PC-9 (cell line): ENCODE measurements around the gene DUSP16. TPM values are rescaled to one million over a fixed set of nuclear protein-coding genes. Genes with fewer than 3 reads are reported as not detected.

Source experiments
- BruUV-seq: library from RNA; stranded (reverse); fragments of 400-500 nt; replicated peaks from 2 replicates; lab custom pipeline; 2021; lab: Mats Ljungman, UMichigan
- CTCF ChIA-PET: fragments of 300-600 bp; sonication (Branson Sonifier 250); formaldehyde crosslinking; loops from one replicate; lab custom pipeline; 2022; ENCODE audit warnings: antibody characterized with exemption; lab: Charles Lee
- POLR2A ChIA-PET: fragments of 300-600 bp; sonication (Branson Sonifier 250); formaldehyde crosslinking; loops from one replicate; lab custom pipeline; 2022; ENCODE audit warnings: antibody characterized with exemption; ENCODE audit not compliant: unreplicated experiment; lab: Charles Lee
- DNase-seq, 2 experiments: peaks; one replicate each; pipeline versions ENCODE4 v3.0.0 to v3.0.0-alpha.2; 2015 to 2022; ENCODE audit warnings: mixed read lengths in 1 of 2
- H2AFZ ChIP-seq: fragments of 200-600 bp; sonication (generic); 2 replicates; pipeline ENCODE4 v1.8.1; 2017; ENCODE audit warnings: antibody characterized with exemption
- H3F3A ChIP-seq: fragments of 200-600 bp; sonication (generic); 2 replicates; pipeline ENCODE4 v1.8.1; 2017; ENCODE audit warnings: antibody characterized with exemption, mild to moderate bottlenecking, low read depth; ENCODE audit not compliant: insufficient read depth
- H3K27ac ChIP-seq: fragments of 200-600 bp; sonication (generic); 2 replicates; pipeline ENCODE4 v1.6.1; 2016; ENCODE audit warnings: mixed run types
- H3K27me3 ChIP-seq: fragments of 200-600 bp; sonication (generic); 2 replicates; pipeline ENCODE4 v1.6.1; 2016; ENCODE audit warnings: low read depth, mixed run types; ENCODE audit not compliant: insufficient read depth
- H3K36me3 ChIP-seq: fragments of 200-600 bp; sonication (generic); 2 replicates; pipeline ENCODE4 v1.6.1; 2016; ENCODE audit warnings: low read depth, mixed run types
- H3K4me1 ChIP-seq: fragments of 200-600 bp; sonication (generic); replicated peaks from 2 replicates; pipeline ENCODE4 v1.6.1; 2016; ENCODE audit warnings: mixed run types; ENCODE audit not compliant: insufficient read depth
- H3K4me2 ChIP-seq: fragments of 200-600 bp; sonication (generic); 2 replicates; pipeline ENCODE4 v1.6.1; 2017; ENCODE audit warnings: mixed run types
- H3K4me3 ChIP-seq: fragments of 200-600 bp; sonication (generic); 2 replicates; pipeline ENCODE4 v1.6.1; 2016; ENCODE audit warnings: mixed run types
- H3K79me2 ChIP-seq: fragments of 200-600 bp; sonication (generic); 2 replicates; pipeline ENCODE4 v1.6.1; 2017; ENCODE audit warnings: low read depth, mixed run types
- H3K9me2 ChIP-seq: fragments of 200-600 bp; sonication (generic); 2 replicates; pipeline ENCODE4 v1.8.1; 2017; ENCODE audit warnings: mild to moderate bottlenecking; ENCODE audit not compliant: insufficient read depth
- H3K9me3 ChIP-seq: fragments of 200-600 bp; sonication (generic); 2 replicates; pipeline ENCODE4 v1.8.1; 2016; ENCODE audit warnings: low read depth; ENCODE audit not compliant: insufficient read depth
- H4K20me1 ChIP-seq: fragments of 200-600 bp; sonication (generic); 2 replicates; pipeline ENCODE4 v1.8.1; 2017; ENCODE audit not compliant: insufficient read depth
- EZH2 ChIP-seq: fragments of 200-600 bp; sonication (generic); IDR thresholded peaks from 2 replicates; pipeline ENCODE4 v1.8.0; 2017; ENCODE audit warnings: antibody characterized with exemption, low read depth
- intact Hi-C: fragments of 100-400 bp; cut with micrococcal nuclease; formaldehyde crosslinking; loops from one replicate; pipeline ENCODE4 v1.10.0; 2022; ENCODE audit not compliant: unreplicated experiment
- total RNA-seq: library from RNA; stranded (reverse); gene quantifications from 2 replicates; pipeline ENCODE4 v1.2.3, GENCODE V29; 2021
- TF ChIP-seq, protein P1 (sequence below): fragments of 200-600 bp; sonication (generic); conservative IDR thresholded peaks from 2 replicates; pipeline ENCODE4 v1.6.1; 2017; ENCODE audit warnings: mixed run types, antibody characterized with exemption, mild to moderate bottlenecking, moderate library complexity

Gene DUSP16
- total RNA-seq, 1 experiment from 2014 or later = 24.8 TPM

DNA sequence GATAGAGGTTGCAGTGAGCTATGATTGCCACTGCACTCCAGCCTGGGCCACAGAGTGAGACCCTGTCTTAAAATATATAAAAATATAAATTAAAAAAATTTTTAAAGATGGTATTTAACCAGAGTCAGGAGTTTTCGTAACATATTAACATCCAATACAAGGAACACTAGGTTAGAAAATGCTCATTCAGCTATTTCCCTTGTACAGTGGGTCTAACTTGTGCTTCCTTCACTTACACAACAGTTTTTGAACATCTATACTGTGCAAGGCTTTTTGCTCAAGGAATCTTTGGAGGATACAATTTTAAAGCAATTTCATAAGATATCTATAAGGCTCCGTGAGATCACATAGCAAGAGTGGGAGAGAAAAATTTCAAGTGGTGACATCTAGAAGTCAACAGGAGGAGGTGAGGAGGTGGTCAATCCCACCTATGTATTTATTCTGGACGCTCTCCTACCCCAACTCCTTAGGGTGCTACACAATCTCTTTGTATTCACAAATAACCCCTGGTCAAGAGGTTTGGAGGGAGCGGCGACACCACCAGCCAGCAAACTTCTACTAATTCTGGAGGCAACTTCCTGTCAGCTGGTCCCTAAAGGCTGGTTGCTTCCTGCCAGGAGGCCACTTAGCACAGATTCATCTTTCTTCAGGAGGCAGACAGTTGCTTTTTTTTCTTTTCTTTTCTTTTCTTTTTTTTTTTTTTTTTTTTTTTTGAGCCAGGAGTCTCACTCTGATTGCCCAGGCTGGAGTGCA lies 22.2 kb downstream of the DUSP16 start:
- Histone ChIP-seq H3K9me2 (no peaks in the 10 kb centered on the region), H3K27me3 (no peaks in the 10 kb centered on the region), H3K27ac (no peak overlapping the region), H3K4me2 (no peak overlapping the region), H4K20me1 (0 out of 2 replicates have a peak, but pooled peaks cover 3% of the 10 kb centered on the region), H2AFZ (no peak overlapping the region), H3K4me3 (no peak overlapping the region), H3K9me3 (no peaks in the 10 kb centered on the region), H3K79me2 (no peaks in the 10 kb centered on the region), H3K4me1 (no peaks in the 10 kb centered on the region), H3K36me3 (no peaks in the 10 kb centered on the region), H3F3A (no peaks in the 10 kb centered on the region)
- BruUV-seq = no TSS peak
- POLR2A ChIA-PET = no interaction called here
- CTCF ChIA-PET = no interaction called here
- TF ChIP-seq, protein P1, sequence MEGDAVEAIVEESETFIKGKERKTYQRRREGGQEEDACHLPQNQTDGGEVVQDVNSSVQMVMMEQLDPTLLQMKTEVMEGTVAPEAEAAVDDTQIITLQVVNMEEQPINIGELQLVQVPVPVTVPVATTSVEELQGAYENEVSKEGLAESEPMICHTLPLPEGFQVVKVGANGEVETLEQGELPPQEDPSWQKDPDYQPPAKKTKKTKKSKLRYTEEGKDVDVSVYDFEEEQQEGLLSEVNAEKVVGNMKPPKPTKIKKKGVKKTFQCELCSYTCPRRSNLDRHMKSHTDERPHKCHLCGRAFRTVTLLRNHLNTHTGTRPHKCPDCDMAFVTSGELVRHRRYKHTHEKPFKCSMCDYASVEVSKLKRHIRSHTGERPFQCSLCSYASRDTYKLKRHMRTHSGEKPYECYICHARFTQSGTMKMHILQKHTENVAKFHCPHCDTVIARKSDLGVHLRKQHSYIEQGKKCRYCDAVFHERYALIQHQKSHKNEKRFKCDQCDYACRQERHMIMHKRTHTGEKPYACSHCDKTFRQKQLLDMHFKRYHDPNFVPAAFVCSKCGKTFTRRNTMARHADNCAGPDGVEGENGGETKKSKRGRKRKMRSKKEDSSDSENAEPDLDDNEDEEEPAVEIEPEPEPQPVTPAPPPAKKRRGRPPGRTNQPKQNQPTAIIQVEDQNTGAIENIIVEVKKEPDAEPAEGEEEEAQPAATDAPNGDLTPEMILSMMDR = no peak
- TF ChIP-seq EZH2 = no peak
- no peak for DNase-seq
- intact Hi-C loops = no loop called here

DNA sequence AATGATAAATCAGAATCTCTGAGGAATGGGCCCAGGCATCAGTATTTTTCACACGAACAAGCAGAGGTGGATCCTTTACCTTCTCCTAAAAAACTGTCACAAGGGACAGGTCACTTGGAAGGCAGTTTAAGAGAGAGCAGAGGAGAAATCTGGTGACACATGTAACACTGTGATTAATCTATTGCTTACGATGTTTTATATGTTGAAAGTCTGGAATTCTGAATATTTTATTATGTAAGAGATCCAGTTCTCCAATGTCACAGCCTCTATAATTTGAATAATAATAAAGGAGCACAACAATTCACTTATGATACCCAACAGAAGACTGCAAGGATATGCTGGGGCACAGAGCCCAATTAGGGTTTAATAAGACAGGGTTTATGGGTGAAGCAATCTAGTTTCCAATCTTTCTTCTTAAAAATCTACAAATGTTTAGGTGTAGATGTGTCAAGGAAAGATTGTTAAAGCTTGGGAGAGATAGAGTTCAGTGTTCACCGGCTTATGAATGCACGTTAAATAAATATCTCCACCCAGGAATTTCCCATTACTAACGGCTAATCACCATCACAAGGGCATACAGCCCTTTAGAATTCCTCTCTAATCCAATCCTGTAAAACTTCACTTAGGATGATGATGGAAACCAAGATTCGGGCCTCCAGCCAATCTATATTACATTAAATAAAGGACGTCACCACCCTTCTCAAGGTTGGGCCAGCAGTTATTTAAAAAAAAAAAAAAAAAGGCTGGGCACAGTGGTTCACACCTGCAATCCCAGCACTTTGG lies 23.4 kb downstream of the DUSP16 start:
- no peaks in the 10 kb centered on the region for H3K79me2 ChIP-seq
- H3K4me1 ChIP-seq = no peaks in the 10 kb centered on the region; the same call in 1 of the 2 replicates
- DNase-seq = no peak
- no peaks in the 10 kb centered on the region for H3K27me3 ChIP-seq
- TF ChIP-seq, protein P1 = no peak
- no peak for TF ChIP-seq EZH2
- H2AFZ ChIP-seq = no peak overlapping the region
- H3K4me3 ChIP-seq = no peak overlapping the region
- POLR2A ChIA-PET = no interaction called here
- H3K9me2 ChIP-seq = no peaks in the 10 kb centered on the region
- H3K27ac ChIP-seq = no peak overlapping the region
- CTCF ChIA-PET = no interaction called here
- 0 out of 2 replicates have a peak, but pooled peaks cover 3% of the 10 kb centered on the region for H4K20me1 ChIP-seq
- no peaks in the 10 kb centered on the region for H3F3A ChIP-seq
- H3K36me3 ChIP-seq = no peaks in the 10 kb centered on the region
- intact Hi-C loops = no loop called here
- no peak overlapping the region for H3K4me2 ChIP-seq
- H3K9me3 ChIP-seq = no peaks in the 10 kb centered on the region
- no TSS peak for BruUV-seq

DNA sequence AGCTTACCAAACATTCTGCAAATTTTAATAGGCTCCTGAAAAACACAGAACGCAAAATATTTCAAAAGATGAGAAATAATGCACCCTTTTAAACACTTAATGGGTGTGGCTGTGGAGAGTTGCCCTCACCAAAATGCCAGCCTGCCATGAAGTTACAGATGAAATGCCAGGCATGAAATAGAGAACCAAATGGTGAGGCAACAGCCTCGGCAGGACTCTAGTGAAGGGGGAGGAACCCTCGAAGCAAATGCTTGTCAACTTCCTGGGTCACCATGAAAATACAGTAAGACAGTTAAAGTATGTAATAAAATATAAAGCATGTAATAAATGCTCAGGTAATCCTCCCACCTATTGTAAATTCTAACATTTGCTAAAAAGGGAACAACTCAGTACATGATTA lies 24.1 kb downstream of the DUSP16 start:
- Histone ChIP-seq H3K79me2 (no peaks in the 10 kb centered on the region), H3K4me2 (no peak overlapping the region), H3K27me3 (no peaks in the 10 kb centered on the region), H3K9me3 (no peaks in the 10 kb centered on the region), H3K27ac (no peak overlapping the region), H3K4me3 (no peak overlapping the region), H3K36me3 (no peaks in the 10 kb centered on the region), H4K20me1 (0 out of 2 replicates have a peak, but pooled peaks cover 3% of the 10 kb centered on the region), H3K4me1 (peaks cover 3% of the 10 kb centered on the region), H2AFZ (no peak overlapping the region), H3K9me2 (no peaks in the 10 kb centered on the region), H3F3A (no peaks in the 10 kb centered on the region)
- CTCF ChIA-PET = no interaction called here
- POLR2A ChIA-PET = no interaction called here
- no TSS peak for BruUV-seq
- no peak for DNase-seq
- intact Hi-C loops = no loop called here
- no peak for TF ChIP-seq EZH2
- TF ChIP-seq, protein P1 = no peak
